Mammary epithelial cell (primary cell): ENCODE data around the gene UMPS.

Source experiments
- EZH2 ChIP-seq: IDR thresholded peaks from 2 replicates; pipeline ENCODE4 v1.6.1; 2012; ENCODE audit warnings: low read length, inconsistent platforms, borderline replicate concordance
- TF ChIP-seq, protein P1 (sequence below), 2 donors: IDR thresholded peaks in 1 of 2; conservative IDR thresholded peaks in 1 of 2; 2 replicates each; pipeline ENCODE4 v1.5.1; 2011 to 2012; ENCODE audit warnings: inconsistent platforms in 2 of 2, low read length in 2 of 2, mild to moderate bottlenecking in 2 of 2, control low read depth in 1 of 2, low read depth in 1 of 2; ENCODE audit not compliant: insufficient read depth in 1 of 2; ENCODE audit errors: extremely low read depth in 1 of 2

DNA sequence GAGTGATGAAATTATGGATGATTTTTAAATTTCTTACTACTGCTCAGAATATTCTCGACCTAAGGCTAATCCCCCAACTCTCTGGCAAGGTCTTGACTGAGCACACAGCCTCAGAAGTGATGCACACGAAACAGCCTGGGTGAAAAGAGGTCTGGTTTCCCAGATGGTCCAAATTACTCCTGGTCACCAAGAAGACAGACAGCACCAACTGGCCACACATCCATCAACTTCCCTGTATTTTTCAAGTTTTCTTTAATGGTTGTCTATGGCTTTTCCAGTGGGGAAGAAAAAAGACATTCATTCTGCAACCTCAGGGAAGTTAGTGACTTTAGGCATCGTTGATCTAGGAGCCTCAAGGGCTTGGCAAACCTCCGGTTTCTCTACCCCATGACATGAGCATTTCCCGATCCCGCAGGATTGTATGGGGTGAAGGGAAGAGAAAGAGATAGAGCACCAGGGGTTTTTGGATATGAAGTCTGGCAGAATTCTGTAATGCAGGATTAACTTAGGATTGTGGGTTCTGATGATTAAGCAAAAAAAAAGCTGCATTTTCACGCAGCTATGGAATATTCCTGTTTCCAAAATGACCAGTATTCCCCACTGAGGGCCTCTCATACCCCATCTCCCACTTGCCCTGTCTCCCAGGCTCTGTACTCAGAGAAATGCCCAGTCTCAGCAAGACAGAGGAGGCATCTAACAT, 62.2 kb downstream of the UMPS start:
- no peak for TF ChIP-seq EZH2
- TF ChIP-seq, protein P1, sequence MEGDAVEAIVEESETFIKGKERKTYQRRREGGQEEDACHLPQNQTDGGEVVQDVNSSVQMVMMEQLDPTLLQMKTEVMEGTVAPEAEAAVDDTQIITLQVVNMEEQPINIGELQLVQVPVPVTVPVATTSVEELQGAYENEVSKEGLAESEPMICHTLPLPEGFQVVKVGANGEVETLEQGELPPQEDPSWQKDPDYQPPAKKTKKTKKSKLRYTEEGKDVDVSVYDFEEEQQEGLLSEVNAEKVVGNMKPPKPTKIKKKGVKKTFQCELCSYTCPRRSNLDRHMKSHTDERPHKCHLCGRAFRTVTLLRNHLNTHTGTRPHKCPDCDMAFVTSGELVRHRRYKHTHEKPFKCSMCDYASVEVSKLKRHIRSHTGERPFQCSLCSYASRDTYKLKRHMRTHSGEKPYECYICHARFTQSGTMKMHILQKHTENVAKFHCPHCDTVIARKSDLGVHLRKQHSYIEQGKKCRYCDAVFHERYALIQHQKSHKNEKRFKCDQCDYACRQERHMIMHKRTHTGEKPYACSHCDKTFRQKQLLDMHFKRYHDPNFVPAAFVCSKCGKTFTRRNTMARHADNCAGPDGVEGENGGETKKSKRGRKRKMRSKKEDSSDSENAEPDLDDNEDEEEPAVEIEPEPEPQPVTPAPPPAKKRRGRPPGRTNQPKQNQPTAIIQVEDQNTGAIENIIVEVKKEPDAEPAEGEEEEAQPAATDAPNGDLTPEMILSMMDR (conservative IDR thresholded peaks at IDR 0.05 in 1 of 2, IDR thresholded peaks at IDR 0.05 in 1 of 2; ENCODE audit: extremely low read depth in 1 of 2, insufficient read depth in 1 of 2, low read depth in 1 of 2, low read length in 2 of 2), result no peak
